NT2/D1 (cell line): ENCODE results near the gene MINK1.
"Not testable (repeated sequence)": the region's sequence is repeated elsewhere in the genome, so short reads cannot be mapped to it uniquely, and the experiment has no call there.

Experiments
- SUZ12 ChIP-seq: IDR thresholded peaks from 2 replicates; pipeline ENCODE4 v1.6.1; 2011; ENCODE audit not compliant: insufficient read length, insufficient read depth; ENCODE audit errors: extremely low read depth
- YY1 ChIP-seq: IDR thresholded peaks from 2 replicates; pipeline ENCODE4 v1.6.1; 2011; ENCODE audit not compliant: insufficient read length, insufficient read depth
- ZNF274 ChIP-seq: IDR thresholded peaks from 2 replicates; pipeline ENCODE4 v1.6.1; 2011; ENCODE audit warnings: mild to moderate bottlenecking, low read depth, low read length

DNA sequence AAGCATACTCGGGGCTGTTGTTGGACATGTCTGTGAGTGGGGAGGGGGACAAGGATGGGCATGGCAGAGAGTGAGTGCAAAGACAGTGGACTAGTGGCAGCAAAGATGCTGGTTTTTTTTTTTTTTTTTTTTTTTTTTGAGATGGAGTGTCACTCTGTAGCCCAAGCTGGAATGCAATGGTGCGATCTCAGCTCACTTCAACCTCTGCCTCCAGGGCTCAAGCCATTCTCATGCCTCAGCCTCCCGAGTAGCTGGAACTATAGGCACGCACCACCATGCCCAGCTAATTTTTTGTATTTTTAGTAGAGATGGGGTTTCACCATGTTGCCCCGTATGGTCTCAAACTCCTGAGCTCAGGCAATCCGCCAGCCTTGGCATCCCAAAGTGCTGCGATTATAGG is 24.2 kb downstream of the MINK1 start:
- not testable (repeated sequence) for TF ChIP-seq ZNF274, YY1, SUZ12
